ENCODE measurements around the gene ACTR2.

The ACTR2 gene

DNA sequence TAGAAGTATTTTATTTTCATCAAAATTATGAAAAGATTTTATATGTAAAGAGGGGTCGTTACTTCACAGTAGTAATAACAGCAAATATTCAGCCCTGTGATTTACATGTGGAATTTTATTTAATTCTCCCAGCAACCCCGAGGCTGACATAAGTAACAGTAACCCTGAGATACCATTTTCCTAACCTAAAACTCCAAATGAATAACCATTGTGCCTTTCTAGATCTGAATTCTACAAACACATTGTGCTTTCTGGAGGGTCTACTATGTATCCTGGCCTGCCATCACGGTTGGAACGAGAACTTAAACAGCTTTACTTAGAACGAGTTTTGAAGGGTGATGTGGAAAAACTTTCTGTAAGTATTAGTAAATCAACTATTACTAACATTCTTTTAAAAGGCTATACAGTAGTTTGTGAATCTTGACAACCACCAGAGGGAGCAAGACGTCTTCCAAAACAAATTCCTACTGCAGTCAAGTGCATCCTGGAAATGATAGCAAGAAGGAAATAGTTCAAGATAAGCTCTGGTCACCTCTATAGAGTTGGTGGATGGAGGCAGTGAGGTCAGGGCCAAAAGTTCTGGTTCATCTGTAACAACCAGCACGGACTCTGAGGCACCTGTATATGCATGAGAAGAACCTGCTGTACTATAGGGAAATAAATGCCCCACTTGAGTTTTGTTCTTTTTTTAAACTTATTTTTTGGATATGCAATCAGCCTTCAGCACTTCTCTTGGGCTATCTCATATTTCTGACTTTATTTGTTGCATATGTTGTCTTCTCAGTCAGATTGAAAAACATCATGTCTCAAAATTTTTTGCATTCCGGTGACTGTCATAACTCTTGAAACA is 37.4 kb downstream of the ACTR2 start:
- H3K4me3 ChIP-seq (ENCODE audit: low read depth in 1 of 2, low read length in 2 of 2) = no peak overlapping the region
- no peak overlapping the region for H3K27ac ChIP-seq (ENCODE audit: low read depth, low read length)
- H3K36me3 ChIP-seq (ENCODE audit: insufficient read depth, low read length) = peaks cover 22% of the 10 kb centered on the region
- H3K9ac ChIP-seq (ENCODE audit: low read length) = no peak overlapping the region
- no peaks in the 10 kb centered on the region for H3K4me1 ChIP-seq (ENCODE audit: insufficient read depth, low read length)
- H3K9me3 ChIP-seq (ENCODE audit: low read length) = no peaks in the 10 kb centered on the region
- H3K27me3 ChIP-seq (ENCODE audit: control insufficient read depth in 1 of 2, insufficient read depth in 2 of 2, low read length in 2 of 2) = no peaks in the 10 kb centered on the region

GRCh38 chr2:65265671-65266045 is 38.0 kb downstream of the ACTR2 start:
- Histone ChIP-seq H3K36me3 (ENCODE audit: insufficient read depth, low read length) (peaks cover 22% of the 10 kb centered on the region), H3K9me3 (ENCODE audit: low read length) (no peaks in the 10 kb centered on the region), H3K9ac (ENCODE audit: low read length) (no peak overlapping the region), H3K4me3 (ENCODE audit: low read depth in 1 of 2, low read length in 2 of 2) (no peak overlapping the region), H3K27ac (ENCODE audit: low read depth, low read length) (no peak overlapping the region), H3K4me1 (ENCODE audit: insufficient read depth, low read length) (no peaks in the 10 kb centered on the region), H3K27me3 (ENCODE audit: control insufficient read depth in 1 of 2, insufficient read depth in 2 of 2, low read length in 2 of 2) (no peaks in the 10 kb centered on the region)

DNA sequence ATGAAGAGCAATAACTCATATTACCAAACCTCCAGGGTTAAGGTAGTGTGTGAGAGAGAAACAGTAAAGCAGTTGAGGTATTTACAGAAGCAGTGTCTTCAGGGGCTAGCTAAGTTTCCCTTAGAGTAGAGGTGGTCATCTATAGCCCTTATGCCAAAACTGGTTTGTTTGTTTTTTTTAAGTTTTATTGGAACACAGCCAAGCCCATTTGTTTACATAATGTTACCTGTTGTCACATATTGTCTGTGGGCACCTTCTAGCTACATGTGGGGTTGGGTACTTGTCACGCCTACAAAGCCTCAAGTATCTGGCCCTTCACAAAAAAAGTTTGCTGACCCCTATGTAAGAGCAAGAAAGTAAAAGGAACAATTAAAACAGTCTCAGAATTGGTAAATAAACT is 39.4 kb downstream of the ACTR2 start:
- H3K27me3 ChIP-seq (ENCODE audit: control insufficient read depth in 1 of 2, insufficient read depth in 2 of 2, low read length in 2 of 2) = no peaks in the 10 kb centered on the region
- no peaks in the 10 kb centered on the region for H3K9me3 ChIP-seq (ENCODE audit: low read length)
- no peak overlapping the region for H3K4me3 ChIP-seq (ENCODE audit: low read depth in 1 of 2, low read length in 2 of 2)
- H3K27ac ChIP-seq (ENCODE audit: low read depth, low read length) = no peak overlapping the region
- no peaks in the 10 kb centered on the region for H3K4me1 ChIP-seq (ENCODE audit: insufficient read depth, low read length)
- H3K9ac ChIP-seq (ENCODE audit: low read length) = no peak overlapping the region
- peaks cover 22% of the 10 kb centered on the region for H3K36me3 ChIP-seq (ENCODE audit: insufficient read depth, low read length)

- Histone ChIP-seq H3K9ac (ENCODE audit: low read length) (no peak overlapping the region), H3K36me3 (ENCODE audit: insufficient read depth, low read length) (peaks cover 21% of the 10 kb centered on the region), H3K27me3 (ENCODE audit: control insufficient read depth in 1 of 2, insufficient read depth in 2 of 2, low read length in 2 of 2) (no peaks in the 10 kb centered on the region), H3K27ac (ENCODE audit: low read depth, low read length) (no peak overlapping the region), H3K4me3 (ENCODE audit: low read depth in 1 of 2, low read length in 2 of 2) (no peak overlapping the region), H3K9me3 (ENCODE audit: low read length) (no peaks in the 10 kb centered on the region), H3K4me1 (ENCODE audit: insufficient read depth, low read length) (no peaks in the 10 kb centered on the region)
Observed at GRCh38 chr2:65268957-65269356, 41.3 kb downstream of the ACTR2 start.

DNA sequence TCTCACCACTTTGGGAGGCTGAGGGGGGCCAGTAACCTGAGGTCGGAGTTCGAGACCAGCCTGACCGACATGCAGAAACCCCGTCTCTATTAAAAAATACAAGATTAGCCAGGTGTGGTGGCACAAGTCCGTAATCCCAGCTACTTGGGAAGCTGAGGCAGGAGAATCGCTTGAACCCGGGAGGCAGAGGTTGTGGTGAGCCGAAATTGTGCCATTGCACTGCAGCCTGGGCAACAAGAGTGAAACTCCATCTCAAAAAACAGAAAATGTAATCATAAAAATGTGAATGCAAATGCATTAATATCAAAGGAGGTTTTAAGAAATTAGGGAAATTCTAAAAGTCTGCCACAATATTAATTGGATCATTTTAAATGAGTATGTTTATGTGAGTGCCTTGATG is 45.7 kb downstream of the ACTR2 start:
- no peaks in the 10 kb centered on the region for H3K4me1 ChIP-seq (ENCODE audit: insufficient read depth, low read length)
- H3K9ac ChIP-seq (ENCODE audit: low read length) = no peak overlapping the region
- no peak overlapping the region for H3K4me3 ChIP-seq (ENCODE audit: low read depth in 1 of 2, low read length in 2 of 2)
- peaks cover 6% of the 10 kb centered on the region for H3K36me3 ChIP-seq (ENCODE audit: insufficient read depth, low read length)
- H3K27me3 ChIP-seq (ENCODE audit: control insufficient read depth in 1 of 2, insufficient read depth in 2 of 2, low read length in 2 of 2) = no peaks in the 10 kb centered on the region
- H3K27ac ChIP-seq (ENCODE audit: low read depth, low read length) = no peak overlapping the region
- H3K9me3 ChIP-seq (ENCODE audit: low read length) = no peaks in the 10 kb centered on the region

- Histone ChIP-seq H3K4me3 (ENCODE audit: low read depth in 1 of 2, low read length in 2 of 2) (no peak overlapping the region), H3K9me3 (ENCODE audit: low read length) (no peaks in the 10 kb centered on the region), H3K27ac (ENCODE audit: low read depth, low read length) (no peak overlapping the region), H3K4me1 (ENCODE audit: insufficient read depth, low read length) (no peaks in the 10 kb centered on the region), H3K36me3 (ENCODE audit: insufficient read depth, low read length) (no peaks in the 10 kb centered on the region), H3K9ac (ENCODE audit: low read length) (no peak overlapping the region), H3K27me3 (ENCODE audit: control insufficient read depth in 1 of 2, insufficient read depth in 2 of 2, low read length in 2 of 2) (no peaks in the 10 kb centered on the region)
Observed at GRCh38 chr2:65275141-65275915, 47.7 kb downstream of the ACTR2 start.

- Histone ChIP-seq H3K9ac (ENCODE audit: low read length) (no peak overlapping the region), H3K9me3 (ENCODE audit: low read length) (no peaks in the 10 kb centered on the region), H3K36me3 (ENCODE audit: insufficient read depth, low read length) (no peaks in the 10 kb centered on the region), H3K4me3 (ENCODE audit: low read depth in 1 of 2, low read length in 2 of 2) (no peak overlapping the region), H3K27me3 (ENCODE audit: control insufficient read depth in 1 of 2, insufficient read depth in 2 of 2, low read length in 2 of 2) (no peaks in the 10 kb centered on the region), H3K4me1 (ENCODE audit: insufficient read depth, low read length) (no peaks in the 10 kb centered on the region), H3K27ac (ENCODE audit: low read depth, low read length) (no peak overlapping the region)
Observed at GRCh38 chr2:65276609-65277008, 49.0 kb downstream of the ACTR2 start.

DNA sequence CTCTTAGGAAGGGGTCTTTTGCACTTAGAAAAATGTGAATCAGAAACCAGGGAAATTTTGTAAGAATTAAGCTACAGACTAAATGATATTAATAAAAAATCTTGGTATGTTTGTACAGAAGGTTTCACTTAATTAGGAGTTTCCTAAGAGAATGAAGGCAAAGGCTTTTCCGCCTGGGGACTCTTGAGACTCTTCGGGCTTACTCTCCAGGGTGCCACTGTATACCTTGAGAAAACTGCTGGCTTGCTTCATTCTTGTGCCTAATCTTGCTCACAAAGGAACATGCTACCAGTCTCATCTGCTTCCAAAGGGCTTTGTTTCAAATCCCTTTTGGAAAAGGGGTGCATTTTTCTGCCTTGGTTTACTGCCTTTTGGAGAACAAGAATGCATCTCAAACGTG is 49.5 kb downstream of the ACTR2 start:
- no peaks in the 10 kb centered on the region for H3K9me3 ChIP-seq (ENCODE audit: low read length)
- H3K4me3 ChIP-seq (ENCODE audit: low read depth in 1 of 2, low read length in 2 of 2) = no peak overlapping the region
- H3K36me3 ChIP-seq (ENCODE audit: insufficient read depth, low read length) = no peaks in the 10 kb centered on the region
- H3K27me3 ChIP-seq (ENCODE audit: control insufficient read depth in 1 of 2, insufficient read depth in 2 of 2, low read length in 2 of 2) = no peaks in the 10 kb centered on the region
- no peaks in the 10 kb centered on the region for H3K4me1 ChIP-seq (ENCODE audit: insufficient read depth, low read length)
- H3K9ac ChIP-seq (ENCODE audit: low read length) = no peak overlapping the region
- H3K27ac ChIP-seq (ENCODE audit: low read depth, low read length) = no peak overlapping the region

DNA sequence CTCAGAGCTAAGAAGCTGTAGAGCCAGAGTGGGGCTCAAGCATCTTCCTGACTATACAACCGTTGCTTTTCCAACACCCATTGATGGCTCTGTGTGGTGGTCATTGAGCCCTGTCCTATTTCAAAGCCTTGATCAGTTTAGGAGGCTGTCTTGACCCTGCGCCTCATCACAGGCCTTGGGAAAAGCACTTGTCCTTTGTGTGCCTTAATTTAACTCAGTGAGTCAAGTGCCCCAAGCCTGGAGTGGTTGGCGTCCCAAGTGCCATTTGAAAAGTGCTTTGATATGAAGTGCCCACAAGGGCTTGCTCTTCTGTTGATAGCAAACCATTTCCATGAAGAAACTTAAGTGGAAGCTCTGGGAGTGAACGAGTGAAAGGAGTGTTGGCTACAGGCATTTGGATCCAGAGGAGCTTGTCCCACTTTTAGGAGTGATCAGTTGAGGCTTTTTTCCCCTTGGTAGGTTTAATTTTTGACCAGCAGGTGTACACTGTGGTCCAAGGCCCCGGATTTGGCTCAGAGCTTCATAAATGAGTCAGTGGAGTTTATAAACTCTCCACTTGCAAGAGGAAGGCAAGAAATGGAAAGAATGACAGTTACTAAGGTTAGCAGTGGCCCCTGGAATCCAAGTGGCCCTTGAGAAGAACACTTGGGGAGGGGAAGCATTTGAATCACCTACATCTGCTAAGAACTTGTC is 50.3 kb downstream of the ACTR2 start:
- no peaks in the 10 kb centered on the region for H3K4me1 ChIP-seq (ENCODE audit: insufficient read depth, low read length)
- no peak overlapping the region for H3K27ac ChIP-seq (ENCODE audit: low read depth, low read length)
- no peak overlapping the region for H3K9ac ChIP-seq (ENCODE audit: low read length)
- H3K27me3 ChIP-seq (ENCODE audit: control insufficient read depth in 1 of 2, insufficient read depth in 2 of 2, low read length in 2 of 2) = no peaks in the 10 kb centered on the region
- H3K9me3 ChIP-seq (ENCODE audit: low read length) = no peaks in the 10 kb centered on the region
- H3K36me3 ChIP-seq (ENCODE audit: insufficient read depth, low read length) = no peaks in the 10 kb centered on the region
- H3K4me3 ChIP-seq (ENCODE audit: low read depth in 1 of 2, low read length in 2 of 2) = no peak overlapping the region

DNA sequence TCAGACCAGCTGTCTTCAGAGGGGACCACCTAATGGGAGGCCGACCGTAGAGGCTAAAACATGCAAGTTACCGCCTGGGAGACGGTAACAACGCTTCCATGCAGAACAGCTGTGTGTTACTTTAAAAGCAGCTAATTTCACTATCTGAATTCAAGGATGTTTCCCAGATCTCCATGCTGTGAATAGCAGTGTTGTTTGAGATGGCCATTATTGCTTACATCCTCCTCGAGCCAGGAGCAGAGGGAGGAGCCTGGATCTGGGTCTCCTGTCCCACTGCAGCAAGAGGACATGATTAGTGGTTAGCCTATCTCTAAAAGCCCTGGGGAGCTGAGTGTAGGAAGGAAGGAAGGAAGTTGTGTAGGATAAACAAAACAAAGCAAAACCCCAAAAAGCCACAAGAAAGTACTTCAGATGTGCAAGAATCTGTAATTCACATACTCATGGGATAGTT is 50.9 kb downstream of the ACTR2 start:
- Histone ChIP-seq H3K9ac (ENCODE audit: low read length) (no peak overlapping the region), H3K27me3 (ENCODE audit: control insufficient read depth in 1 of 2, insufficient read depth in 2 of 2, low read length in 2 of 2) (no peaks in the 10 kb centered on the region), H3K4me3 (ENCODE audit: low read depth in 1 of 2, low read length in 2 of 2) (no peak overlapping the region), H3K36me3 (ENCODE audit: insufficient read depth, low read length) (no peaks in the 10 kb centered on the region), H3K4me1 (ENCODE audit: insufficient read depth, low read length) (no peaks in the 10 kb centered on the region), H3K27ac (ENCODE audit: low read depth, low read length) (no peak overlapping the region), H3K9me3 (ENCODE audit: low read length) (no peaks in the 10 kb centered on the region)

- Histone ChIP-seq H3K9me3 (ENCODE audit: low read length) (no peaks in the 10 kb centered on the region), H3K4me3 (ENCODE audit: low read depth in 1 of 2, low read length in 2 of 2) (no peak overlapping the region), H3K9ac (ENCODE audit: low read length) (no peak overlapping the region), H3K36me3 (ENCODE audit: insufficient read depth, low read length) (no peaks in the 10 kb centered on the region), H3K4me1 (ENCODE audit: insufficient read depth, low read length) (no peaks in the 10 kb centered on the region), H3K27ac (ENCODE audit: low read depth, low read length) (no peak overlapping the region), H3K27me3 (ENCODE audit: control insufficient read depth in 1 of 2, insufficient read depth in 2 of 2, low read length in 2 of 2) (no peaks in the 10 kb centered on the region)
Observed at GRCh38 chr2:65279756-65280155, 52.1 kb downstream of the ACTR2 start.

Data from muscle layer of colon (tissue), 2 donors.